Right atrium auricular region (tissue), 2 donors: Measurements from ENCODE around the gene HSFX4. TPM values are rescaled to one million over a fixed set of nuclear protein-coding genes. Genes with fewer than 3 reads are reported as not detected.

ENCODE experiments used
- DNase-seq: peaks from one replicate; pipeline ENCODE4 v3.0.0-alpha.2; 2019; ENCODE audit warnings: low spot score
- H3K27ac ChIP-seq, 2 donors: fragments of 200-600 bp; sonication (generic); 1 replicate in 1 of 2; 2 replicates in 1 of 2; pipeline ENCODE4 v1.5.1; 2016 to 2019
- H3K27me3 ChIP-seq, 2 donors: fragments of 200-600 bp; sonication (generic); one replicate each; pipeline versions ENCODE4 v1.5.1 to v1.6.0; 2017 to 2019
- H3K36me3 ChIP-seq: fragments of 200-600 bp; sonication (generic); one replicate; pipeline ENCODE4 v1.5.1; 2016
- H3K4me1 ChIP-seq, 2 donors: fragments of 200-600 bp; sonication (generic); one replicate each; pipeline versions ENCODE4 v1.5.1 to v1.6.0; 2017 to 2019
- H3K4me3 ChIP-seq, 2 donors: fragments of 200-600 bp; sonication (generic); 1 replicate in 1 of 2; 2 replicates in 1 of 2; pipeline ENCODE4 v1.5.1; 2017 to 2019; ENCODE audit warnings: mild to moderate bottlenecking in 1 of 2, moderate library complexity in 1 of 2
- H3K9me3 ChIP-seq, 2 donors: fragments of 200-600 bp; sonication (generic); one replicate each; pipeline ENCODE4 v1.5.1; 2019
- total RNA-seq, 2 donors: library from RNA; depleted of rRNA; stranded (reverse); fragments of >200 nt; gene quantifications; one replicate each; pipeline ENCODE4 v1.1.0, GENCODE V29; 2016
- TF ChIP-seq, protein P1 (sequence below), 2 donors: fragments of 200-600 bp; sonication (generic); IDR thresholded peaks; one replicate each; pipeline ENCODE4 v1.5.1; 2019; ENCODE audit warnings: antibody characterized with exemption in 2 of 2

HSFX4 gene
- total RNA-seq, 2 donors from 2014 or later: not detected

- no peak overlapping the region for H3K4me3 ChIP-seq
- DNase-seq: no peak
- no peaks in the 10 kb centered on the region for H3K9me3 ChIP-seq
- no peaks in the 10 kb centered on the region for H3K27me3 ChIP-seq
- no peak overlapping the region for H3K27ac ChIP-seq
- TF ChIP-seq, protein P1, sequence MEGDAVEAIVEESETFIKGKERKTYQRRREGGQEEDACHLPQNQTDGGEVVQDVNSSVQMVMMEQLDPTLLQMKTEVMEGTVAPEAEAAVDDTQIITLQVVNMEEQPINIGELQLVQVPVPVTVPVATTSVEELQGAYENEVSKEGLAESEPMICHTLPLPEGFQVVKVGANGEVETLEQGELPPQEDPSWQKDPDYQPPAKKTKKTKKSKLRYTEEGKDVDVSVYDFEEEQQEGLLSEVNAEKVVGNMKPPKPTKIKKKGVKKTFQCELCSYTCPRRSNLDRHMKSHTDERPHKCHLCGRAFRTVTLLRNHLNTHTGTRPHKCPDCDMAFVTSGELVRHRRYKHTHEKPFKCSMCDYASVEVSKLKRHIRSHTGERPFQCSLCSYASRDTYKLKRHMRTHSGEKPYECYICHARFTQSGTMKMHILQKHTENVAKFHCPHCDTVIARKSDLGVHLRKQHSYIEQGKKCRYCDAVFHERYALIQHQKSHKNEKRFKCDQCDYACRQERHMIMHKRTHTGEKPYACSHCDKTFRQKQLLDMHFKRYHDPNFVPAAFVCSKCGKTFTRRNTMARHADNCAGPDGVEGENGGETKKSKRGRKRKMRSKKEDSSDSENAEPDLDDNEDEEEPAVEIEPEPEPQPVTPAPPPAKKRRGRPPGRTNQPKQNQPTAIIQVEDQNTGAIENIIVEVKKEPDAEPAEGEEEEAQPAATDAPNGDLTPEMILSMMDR (IDR thresholded peaks at IDR 0.05): peak in 1 of 2 donors; percentile 58
- H3K4me1 ChIP-seq: no peaks in the 10 kb centered on the region
- no peaks in the 10 kb centered on the region for H3K36me3 ChIP-seq
Observed at GRCh38 chrX:149950681-149951080, 21.3 kb downstream of the HSFX4 start.

DNA sequence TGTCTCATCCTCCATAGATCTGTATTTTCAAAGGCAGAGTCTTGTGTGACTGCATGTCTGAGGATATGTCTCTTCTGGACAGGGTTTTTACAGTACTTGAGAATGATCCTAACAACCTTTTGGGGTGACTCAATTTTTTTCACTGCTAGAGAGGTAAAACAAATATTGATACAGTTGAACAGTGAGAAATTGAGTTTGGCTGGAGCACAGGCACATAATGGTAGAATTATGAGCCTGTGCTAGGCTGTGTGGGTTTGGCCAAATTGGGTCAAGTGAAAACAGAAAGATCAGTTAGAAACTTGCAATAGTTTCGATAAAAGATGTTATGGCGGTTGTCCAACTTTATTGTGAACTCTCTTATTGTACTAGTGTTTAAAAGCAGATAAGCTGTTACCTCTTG, 32.2 kb downstream of the HSFX4 start:
- Histone ChIP-seq H3K4me3 (no peak overlapping the region), H3K27ac (no peak overlapping the region), H3K4me1 (no peaks in the 10 kb centered on the region), H3K9me3 (no peaks in the 10 kb centered on the region), H3K27me3 (no peaks in the 10 kb centered on the region), H3K36me3 (no peaks in the 10 kb centered on the region)
- TF ChIP-seq, protein P1 (IDR thresholded peaks at IDR 0.05): no peak
- no peak for DNase-seq

- Histone ChIP-seq H3K4me3 (no peak overlapping the region), H3K36me3 (no peaks in the 10 kb centered on the region), H3K4me1 (no peaks in the 10 kb centered on the region), H3K9me3 (no peaks in the 10 kb centered on the region), H3K27me3 (no peaks in the 10 kb centered on the region), H3K27ac (no peak overlapping the region)
- TF ChIP-seq, protein P1 (IDR thresholded peaks at IDR 0.05): no peak
- no peak for DNase-seq
Observed at GRCh38 chrX:149962010-149962409, 32.6 kb downstream of the HSFX4 start.

DNA sequence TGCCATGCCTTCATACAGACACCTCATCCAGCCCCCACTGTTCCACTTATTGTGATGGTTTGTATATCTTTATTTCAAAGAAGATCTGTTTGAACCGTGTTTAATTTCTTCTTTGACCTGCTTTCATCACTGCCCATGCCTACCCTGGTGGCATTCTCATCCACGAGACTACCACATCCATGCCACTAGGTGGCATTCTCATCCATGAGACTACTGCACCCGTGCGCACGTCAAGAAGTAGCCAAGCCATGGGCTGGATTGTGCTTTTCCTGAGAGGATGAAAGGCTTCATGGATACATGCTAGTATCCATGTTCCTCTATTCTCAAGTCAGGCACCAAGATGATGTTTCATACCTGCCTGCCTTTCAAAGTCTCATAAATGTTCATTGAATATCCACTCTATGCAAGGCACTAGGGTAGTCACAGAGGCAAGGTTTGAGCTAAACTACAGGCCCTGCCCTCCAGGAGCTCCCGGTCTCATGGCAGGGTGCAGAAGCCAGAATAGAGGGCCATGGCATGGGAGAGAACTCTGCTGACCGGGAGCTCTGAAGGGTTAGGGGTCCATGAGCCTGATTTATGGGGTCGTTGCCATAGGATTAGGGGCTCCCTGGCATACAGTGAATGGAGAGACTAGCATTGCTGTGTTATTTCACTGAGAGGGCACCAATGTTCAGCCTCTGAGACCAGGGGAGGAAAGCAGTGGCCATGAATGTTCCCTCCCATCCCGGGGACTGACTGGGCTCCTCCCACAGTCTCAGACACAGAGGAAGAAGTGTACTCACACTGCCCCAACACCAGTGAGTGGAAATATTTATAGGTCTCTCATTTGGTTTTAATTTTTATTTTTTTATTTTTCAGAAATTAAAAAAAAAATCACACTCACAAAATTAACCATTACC, 33.7 kb downstream of the HSFX4 start:
- Histone ChIP-seq H3K27me3 (no peaks in the 10 kb centered on the region), H3K9me3 (no peaks in the 10 kb centered on the region), H3K36me3 (no peaks in the 10 kb centered on the region), H3K27ac (no peak overlapping the region), H3K4me3 (no peak overlapping the region), H3K4me1 (no peaks in the 10 kb centered on the region)
- TF ChIP-seq, protein P1 (IDR thresholded peaks at IDR 0.05): peak; percentile 45 to 72
- no peak for DNase-seq

DNA sequence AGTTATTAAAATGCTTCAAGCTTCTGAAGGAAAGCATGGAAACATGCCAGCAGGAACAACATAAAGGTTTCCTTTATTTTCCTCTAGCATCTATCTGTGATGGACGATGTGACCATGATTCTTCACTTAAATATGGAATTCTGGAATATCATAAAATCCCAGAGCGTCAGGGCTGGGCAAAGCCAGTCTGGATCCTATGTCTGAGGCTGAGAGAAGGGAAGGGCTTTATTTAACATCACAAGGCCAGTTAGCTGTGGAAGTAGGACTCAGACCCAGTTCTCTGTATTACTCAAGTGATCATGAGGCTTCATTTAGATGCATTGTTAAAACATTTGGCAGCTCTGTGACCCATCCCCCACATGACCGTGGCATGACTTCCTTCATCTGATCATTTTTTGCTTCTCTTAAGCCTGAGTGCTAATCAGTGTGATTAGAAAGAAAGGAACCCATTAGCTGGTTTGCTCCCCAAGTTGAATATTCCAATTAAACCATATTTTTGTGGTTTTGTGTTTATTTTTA, 49.8 kb downstream of the HSFX4 start:
- no peaks in the 10 kb centered on the region for H3K36me3 ChIP-seq
- H3K4me1 ChIP-seq: peaks cover 0 to 8% of the 10 kb centered on the region in 2 donors
- no peaks in the 10 kb centered on the region for H3K9me3 ChIP-seq
- H3K4me3 ChIP-seq: no peak overlapping the region
- no peak overlapping the region for H3K27ac ChIP-seq
- TF ChIP-seq, protein P1 (IDR thresholded peaks at IDR 0.05): no peak
- DNase-seq: no peak
- H3K27me3 ChIP-seq: no peaks in the 10 kb centered on the region

Other genes with a start within 250 kb of the HSFX4 start
- gene MAGEA11, start 217.5 kb upstream of the HSFX4 start, total RNA-seq: not detected
- 1 to 10 TPM; 1.4 to 1.8 TPM for gene HSFX1, start 155.5 kb upstream of the HSFX4 start, total RNA-seq
- gene MAGEA9, start 147.6 kb upstream of the HSFX4 start, total RNA-seq: not detected
- not detected for gene MAGEA8, start 48.4 kb upstream of the HSFX4 start, total RNA-seq
- gene EOLA2, start 8.9 kb downstream of the HSFX4 start, total RNA-seq: 10 to 100 TPM; 15.4 to 22.2 TPM